Suppressor macrophage (primary cell): ENCODE results near the gene NRAP.

Source experiments
- DNase-seq, 4 experiments: peaks; one replicate each; pipeline ENCODE4 v3.0.0-alpha.2; 2020 to 2022

NRAP gene

GRCh38 chr10:113557903-113558321, 105.9 kb downstream of the NRAP start:
- no peak for DNase-seq

GRCh38 chr10:113557424-113557862, 106.4 kb downstream of the NRAP start:
- DNase-seq: peak; percentile 12 to 34 (median 19)

- no peak for DNase-seq
These were observed 108.1 kb downstream of the NRAP start for GRCh38 chr10:113555751-113556150.

GRCh38 chr10:113555245-113555644, 108.6 kb downstream of the NRAP start:
- no peak for DNase-seq

GRCh38 chr10:113554214-113554613, 109.6 kb downstream of the NRAP start:
- DNase-seq: peak in 2 of 4 experiments; percentile 17 to 33

- DNase-seq: no peak
These were observed 110.7 kb downstream of the NRAP start for GRCh38 chr10:113553149-113553548.

GRCh38 chr10:113552701-113553100, 111.1 kb downstream of the NRAP start, which contains the start of gene HABP2:
Gene HABP2, plus strand, starts transcription at chr10:113553053. Its CDS starts 69 bp downstream, at chr10:113553122.
- no peak for DNase-seq

- no peak for DNase-seq
These were observed 111.8 kb downstream of the NRAP start for GRCh38 chr10:113552014-113552413.

- DNase-seq: peak in 1 of 4 experiments; percentile 19
These were observed 113.5 kb downstream of the NRAP start for GRCh38 chr10:113550365-113550764.

GRCh38 chr10:113549856-113550255, 114.0 kb downstream of the NRAP start:
- DNase-seq: no peak

- DNase-seq: no peak
These were observed 116.4 kb downstream of the NRAP start for GRCh38 chr10:113547426-113547825.

GRCh38 chr10:113544392-113544791, 119.4 kb downstream of the NRAP start:
- DNase-seq: no peak

GRCh38 chr10:113543107-113543955, 120.5 kb downstream of the NRAP start:
- no peak for DNase-seq

- no peak for DNase-seq
These were observed 122.3 kb downstream of the NRAP start for GRCh38 chr10:113541549-113541927.

GRCh38 chr10:113540845-113541548, 122.8 kb downstream of the NRAP start:
- no peak for DNase-seq

- peak; percentile 57 to 78 (median 72) for DNase-seq
These were observed 124.1 kb downstream of the NRAP start for GRCh38 chr10:113539789-113540188.
